Lung (tissue), 12 donors: ENCODE measurements around the gene FUT9. TPM values are rescaled to one million over a fixed set of nuclear protein-coding genes. Genes with fewer than 3 reads are reported as not detected.

Source experiments
- ATAC-seq: fragments of 200-7000 bp; cut with Tn5 transposase; one replicate; pipeline ENCODE4 v1.9.1; 2020; ENCODE audit warnings: moderate number of reproducible peaks; ENCODE audit not compliant: insufficient read depth, low FRiP score
- DNase-seq, 3 donors: peaks; one replicate each; pipeline ENCODE4 v3.0.0-alpha.2; 2013 to 2017
- H3K27ac ChIP-seq, 2 donors: one replicate each; pipeline ENCODE4 v1.5.1; 2013; ENCODE audit warnings: mild to moderate bottlenecking in 2 of 2, moderate library complexity in 2 of 2, control low read depth in 1 of 2, inconsistent platforms in 1 of 2, low read depth in 1 of 2, low read length in 1 of 2
- H3K27me3 ChIP-seq, 3 donors: one replicate each; pipeline ENCODE4 v1.5.1; 2013; ENCODE audit warnings: low read length in 2 of 3; ENCODE audit not compliant: control insufficient read depth in 3 of 3, insufficient read depth in 3 of 3
- H3K36me3 ChIP-seq, 4 donors: one replicate each; pipeline ENCODE4 v1.5.1; 2013; ENCODE audit warnings: low read length in 4 of 4, mild to moderate bottlenecking in 1 of 4, moderate library complexity in 1 of 4; ENCODE audit not compliant: control insufficient read depth in 4 of 4, insufficient read depth in 4 of 4
- H3K4me1 ChIP-seq, 5 donors: one replicate each; pipeline ENCODE4 v1.5.1; 2013; ENCODE audit warnings: low read length in 5 of 5, mild to moderate bottlenecking in 2 of 5, moderate library complexity in 1 of 5; ENCODE audit not compliant: control insufficient read depth in 5 of 5, insufficient read depth in 5 of 5
- H3K4me3 ChIP-seq: one replicate; pipeline ENCODE4 v1.5.1; 2013; ENCODE audit warnings: mild to moderate bottlenecking, control low read depth, moderate library complexity
- H3K9ac ChIP-seq, 2 donors: one replicate each; pipeline ENCODE4 v1.5.1; 2013; ENCODE audit warnings: low read length in 2 of 2, control low read depth in 1 of 2; ENCODE audit not compliant: insufficient read depth in 1 of 2
- H3K9me3 ChIP-seq, 4 donors: one replicate each; pipeline ENCODE4 v1.5.1; 2013; ENCODE audit warnings: low read length in 3 of 4, mild to moderate bottlenecking in 1 of 4, moderate library complexity in 1 of 4; ENCODE audit not compliant: control insufficient read depth in 4 of 4, insufficient read depth in 3 of 4
- WGBS, 2 donors: extraction: QIAGEN DNeasy Blood & Tissue Kit; methylation state at CpG; one replicate each; pipeline ENCODE4 v1.1.7; 2013; 5-methylcytosine and 5-hydroxymethylcytosine counted together
- polyA plus RNA-seq, 2 donors: library from polyadenylated mRNA; stranded (reverse); fragments of 200-250 nt; gene quantifications; one replicate each; pipeline ENCODE4 v1.2.1, GENCODE V29; 2013
- total RNA-seq, 2 donors: library from RNA; depleted of rRNA in 1 of 2; stranded (reverse); fragments of >200 nt in 1 of 2; gene quantifications; one replicate each; pipeline ENCODE4 v1.2.1, GENCODE V29; 2014 to 2021
- TF ChIP-seq, protein P1 (sequence below): IDR thresholded peaks from 2 replicates; pipeline ENCODE4 v1.5.1; 2012; ENCODE audit warnings: mild to moderate bottlenecking; ENCODE audit errors: control extremely low read depth, extremely low read depth
- donor health status: control.
- donor health status: control.
- donor health status: Bipolar disorder and iron deficiency.
- donor health status: healthy.
- donor health status: DM: yes; HTN: yes; CAD: no.

Gene FUT9
- total and polyA plus RNA-seq, 4 donors: under 0.01 to 0.14 TPM; not detected in 2

DNA sequence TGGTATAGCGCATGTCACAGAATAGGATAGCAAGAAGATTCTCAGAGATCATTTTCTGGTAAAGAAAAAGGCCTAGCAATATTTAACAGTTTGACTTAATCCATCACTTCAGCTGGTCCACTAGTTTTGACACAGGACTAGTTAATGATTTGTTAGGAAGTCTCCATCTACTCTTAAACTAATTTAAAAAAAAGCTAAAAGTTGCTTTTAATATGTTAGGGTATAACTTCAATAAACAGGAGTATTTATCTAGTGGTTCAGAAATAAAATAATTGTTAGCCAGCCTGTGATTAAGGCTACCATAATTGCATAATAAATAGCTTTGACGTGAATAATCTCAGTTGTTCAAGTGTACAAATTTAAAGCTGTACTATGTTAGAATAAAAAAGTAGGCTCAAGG, 195.6 kb downstream of the FUT9 start:
- Histone ChIP-seq H3K27me3 (no peaks in the 10 kb centered on the region), H3K36me3 (no peaks in the 10 kb centered on the region), H3K27ac (no peak overlapping the region), H3K9ac (no peak overlapping the region), H3K9me3 (no peaks in the 10 kb centered on the region), H3K4me3 (no peak overlapping the region), H3K4me1 (no peaks in the 10 kb centered on the region)
- no peak for DNase-seq
- no peak for ATAC-seq
- TF ChIP-seq, protein P1, sequence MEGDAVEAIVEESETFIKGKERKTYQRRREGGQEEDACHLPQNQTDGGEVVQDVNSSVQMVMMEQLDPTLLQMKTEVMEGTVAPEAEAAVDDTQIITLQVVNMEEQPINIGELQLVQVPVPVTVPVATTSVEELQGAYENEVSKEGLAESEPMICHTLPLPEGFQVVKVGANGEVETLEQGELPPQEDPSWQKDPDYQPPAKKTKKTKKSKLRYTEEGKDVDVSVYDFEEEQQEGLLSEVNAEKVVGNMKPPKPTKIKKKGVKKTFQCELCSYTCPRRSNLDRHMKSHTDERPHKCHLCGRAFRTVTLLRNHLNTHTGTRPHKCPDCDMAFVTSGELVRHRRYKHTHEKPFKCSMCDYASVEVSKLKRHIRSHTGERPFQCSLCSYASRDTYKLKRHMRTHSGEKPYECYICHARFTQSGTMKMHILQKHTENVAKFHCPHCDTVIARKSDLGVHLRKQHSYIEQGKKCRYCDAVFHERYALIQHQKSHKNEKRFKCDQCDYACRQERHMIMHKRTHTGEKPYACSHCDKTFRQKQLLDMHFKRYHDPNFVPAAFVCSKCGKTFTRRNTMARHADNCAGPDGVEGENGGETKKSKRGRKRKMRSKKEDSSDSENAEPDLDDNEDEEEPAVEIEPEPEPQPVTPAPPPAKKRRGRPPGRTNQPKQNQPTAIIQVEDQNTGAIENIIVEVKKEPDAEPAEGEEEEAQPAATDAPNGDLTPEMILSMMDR: no peak
- 83 to 88% methylated on average over 2 of the region's 2 CpGs for WGBS, 2 donors

DNA sequence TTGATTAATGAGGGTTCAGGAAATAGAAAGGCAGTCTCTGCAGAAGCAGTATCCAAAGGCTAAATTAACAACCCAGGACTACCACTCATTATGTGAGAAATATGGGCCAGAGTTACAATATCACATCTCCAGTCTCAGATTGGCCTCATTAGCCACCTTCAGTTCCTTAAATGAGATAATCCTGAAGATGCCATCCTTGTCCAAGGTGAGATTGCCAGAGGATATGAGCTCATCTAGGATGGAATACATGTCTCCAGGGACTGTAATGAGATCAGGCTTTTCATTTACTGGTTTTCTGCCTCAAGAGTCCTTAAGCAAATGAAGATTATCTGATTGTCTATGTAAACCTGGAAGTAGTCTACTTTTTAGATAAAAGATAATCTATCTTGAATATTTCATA, 196.3 kb downstream of the FUT9 start:
- H3K4me1 ChIP-seq: no peaks in the 10 kb centered on the region
- ATAC-seq: no peak
- no peaks in the 10 kb centered on the region for H3K27me3 ChIP-seq
- no peak overlapping the region for H3K27ac ChIP-seq
- H3K9ac ChIP-seq: no peak overlapping the region
- H3K9me3 ChIP-seq: no peaks in the 10 kb centered on the region
- no peaks in the 10 kb centered on the region for H3K36me3 ChIP-seq
- TF ChIP-seq, protein P1: no peak
- no peak for DNase-seq
- no peak overlapping the region for H3K4me3 ChIP-seq

DNA sequence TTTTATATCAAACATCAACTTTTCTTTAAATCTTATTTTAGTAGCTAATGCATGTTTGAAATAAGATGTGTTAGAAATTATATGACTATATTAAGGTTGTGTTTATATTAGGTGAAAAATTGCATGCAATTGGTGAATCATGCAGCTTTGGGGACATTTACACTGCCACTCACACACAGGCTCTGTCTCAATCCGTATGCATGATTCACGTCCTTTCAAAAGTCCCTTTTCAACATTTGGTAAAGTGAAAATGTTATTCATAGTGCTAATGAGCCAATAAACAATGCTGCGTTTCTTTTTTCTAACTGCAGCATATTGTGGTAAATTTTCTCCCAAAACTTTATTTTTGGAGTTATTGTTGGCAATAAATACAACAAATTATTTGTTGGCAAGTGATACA, 198.0 kb downstream of the FUT9 start:
- WGBS, 2 donors: 73 to 77% methylated on average over 3 of the region's 3 CpGs
- H3K27ac ChIP-seq: no peak overlapping the region
- H3K9ac ChIP-seq: no peak overlapping the region
- H3K36me3 ChIP-seq: no peaks in the 10 kb centered on the region
- no peak overlapping the region for H3K4me3 ChIP-seq
- no peak for ATAC-seq
- no peaks in the 10 kb centered on the region for H3K27me3 ChIP-seq
- H3K9me3 ChIP-seq: no peaks in the 10 kb centered on the region
- TF ChIP-seq, protein P1: no peak
- no peak for DNase-seq
- H3K4me1 ChIP-seq: no peaks in the 10 kb centered on the region

DNA sequence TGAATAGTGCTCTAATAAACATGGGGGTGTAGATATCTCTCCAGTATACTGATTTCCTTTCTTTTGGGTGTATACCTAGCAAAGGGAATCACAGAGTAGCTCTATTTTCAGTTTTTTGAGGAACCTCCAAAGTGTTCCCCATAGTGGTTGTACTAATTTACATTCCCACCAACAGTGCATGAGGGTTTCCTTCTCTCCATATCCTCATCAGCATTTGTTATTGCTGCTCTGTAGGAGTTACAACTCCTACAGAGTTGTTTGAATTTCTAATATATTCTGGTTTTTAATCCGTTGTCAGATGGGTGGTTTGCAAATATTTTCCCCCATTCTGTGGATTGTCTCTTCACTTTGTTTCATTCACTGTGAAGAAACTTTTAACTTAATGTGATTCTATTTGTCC, 207.9 kb downstream of the FUT9 start:
- TF ChIP-seq, protein P1: no peak

More for the DNA sequence above, 207.9 kb downstream of the FUT9 start:
- Histone ChIP-seq H3K27me3 (peaks cover 0 to 8% (median 0%) of the 10 kb centered on the region in 3 donors), H3K9me3 (no peaks in the 10 kb centered on the region), H3K27ac (no peak overlapping the region), H3K9ac (no peak overlapping the region), H3K4me1 (no peaks in the 10 kb centered on the region), H3K36me3 (no peaks in the 10 kb centered on the region), H3K4me3 (no peak overlapping the region)
- WGBS, 2 donors: 20 to 22% methylated on average over 1 of the region's 1 CpG
- no peak for ATAC-seq
- no peak for DNase-seq
